ENCODE results near the gene HDAC4.

HDAC4 gene

DNA sequence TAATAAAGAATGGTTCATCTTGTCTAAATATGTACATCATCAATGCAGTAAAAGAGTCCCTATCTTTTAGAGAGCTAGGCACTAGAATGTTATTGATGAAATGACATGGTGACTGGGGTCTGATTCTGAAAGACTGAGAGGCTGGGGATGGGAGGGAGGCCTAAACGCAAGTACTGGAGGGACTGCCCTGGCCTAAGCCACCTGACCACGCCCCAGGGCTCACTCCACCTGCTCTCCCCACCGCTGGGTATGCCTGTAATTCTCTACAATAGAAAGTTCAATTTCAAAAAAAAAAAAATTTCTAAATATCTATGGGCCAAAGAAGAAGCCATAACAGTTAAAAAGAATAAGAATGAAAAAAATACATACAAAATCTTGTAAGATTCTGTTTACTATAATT lies 194.0 kb downstream of the HDAC4 start:
- no peaks in the 10 kb centered on the region for H3K27me3 Mint-ChIP-seq
- no peaks in the 10 kb centered on the region for H3K36me3 Mint-ChIP-seq (ENCODE audit: low read depth)
- H3K4me1 Mint-ChIP-seq (ENCODE audit: low read depth): peaks cover 39% of the 10 kb centered on the region
- no peaks in the 10 kb centered on the region for H3K9me3 Mint-ChIP-seq
- H3K4me3 Mint-ChIP-seq: no peak overlapping the region
- no peak overlapping the region for H3K27ac Mint-ChIP-seq

DNA sequence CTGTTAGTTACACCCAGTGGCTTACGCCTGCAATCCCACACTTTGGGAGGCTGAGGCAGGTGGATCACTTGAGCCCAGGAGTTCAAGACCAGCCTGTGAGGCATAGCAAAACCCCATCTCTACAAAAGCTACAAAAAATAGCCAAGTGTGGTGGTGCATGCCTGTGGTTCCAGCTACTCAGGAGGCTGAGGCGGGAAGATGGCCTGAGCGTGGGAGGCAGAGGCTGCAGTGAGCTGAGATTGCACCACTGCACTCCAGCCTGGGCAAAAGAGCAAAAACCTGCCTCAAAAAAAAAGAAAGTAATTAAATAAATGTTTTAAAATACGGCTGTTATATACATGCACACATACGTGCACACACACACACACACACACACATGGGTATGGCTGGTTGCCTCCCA lies 194.8 kb downstream of the HDAC4 start:
- Mint-ChIP-seq H3K4me1 (ENCODE audit: low read depth) (peaks cover 34% of the 10 kb centered on the region), H3K27me3 (no peaks in the 10 kb centered on the region), H3K36me3 (ENCODE audit: low read depth) (no peaks in the 10 kb centered on the region), H3K4me3 (no peak overlapping the region), H3K27ac (no peak overlapping the region), H3K9me3 (no peaks in the 10 kb centered on the region)

DNA sequence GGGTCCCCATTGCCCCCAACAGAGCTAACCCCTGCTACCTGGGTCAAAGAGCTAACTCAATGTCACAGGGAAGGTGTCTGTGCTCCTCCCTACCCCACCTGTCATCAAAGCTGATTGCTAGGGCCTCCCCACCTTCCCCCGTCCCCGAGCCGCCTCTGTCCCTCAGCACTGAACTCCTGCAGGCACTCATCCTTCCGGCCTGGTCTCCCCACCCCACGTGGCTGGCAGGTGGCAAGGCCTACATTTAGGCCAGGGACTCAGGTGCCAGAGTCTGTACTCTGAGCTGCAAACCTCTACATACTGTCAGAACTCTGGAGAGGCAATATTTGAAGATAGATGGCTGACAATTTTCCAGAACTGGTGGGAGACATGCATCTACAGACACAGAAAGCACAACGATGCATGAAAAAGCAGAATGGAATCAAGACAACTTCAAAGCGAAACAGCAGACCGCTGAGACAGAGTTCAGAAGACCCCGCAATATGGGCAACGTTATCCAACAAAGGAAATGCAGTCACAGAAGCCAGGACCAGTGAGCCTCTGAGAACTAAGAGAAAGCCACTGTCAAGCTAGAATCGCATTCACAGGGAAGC lies 195.8 kb downstream of the HDAC4 start:
- Mint-ChIP-seq H3K4me3 (no peak overlapping the region), H3K4me1 (ENCODE audit: low read depth) (peaks cover 33% of the 10 kb centered on the region), H3K27me3 (no peaks in the 10 kb centered on the region), H3K36me3 (ENCODE audit: low read depth) (no peaks in the 10 kb centered on the region), H3K9me3 (no peaks in the 10 kb centered on the region), H3K27ac (peak overlapping the region; percentile 61)

DNA sequence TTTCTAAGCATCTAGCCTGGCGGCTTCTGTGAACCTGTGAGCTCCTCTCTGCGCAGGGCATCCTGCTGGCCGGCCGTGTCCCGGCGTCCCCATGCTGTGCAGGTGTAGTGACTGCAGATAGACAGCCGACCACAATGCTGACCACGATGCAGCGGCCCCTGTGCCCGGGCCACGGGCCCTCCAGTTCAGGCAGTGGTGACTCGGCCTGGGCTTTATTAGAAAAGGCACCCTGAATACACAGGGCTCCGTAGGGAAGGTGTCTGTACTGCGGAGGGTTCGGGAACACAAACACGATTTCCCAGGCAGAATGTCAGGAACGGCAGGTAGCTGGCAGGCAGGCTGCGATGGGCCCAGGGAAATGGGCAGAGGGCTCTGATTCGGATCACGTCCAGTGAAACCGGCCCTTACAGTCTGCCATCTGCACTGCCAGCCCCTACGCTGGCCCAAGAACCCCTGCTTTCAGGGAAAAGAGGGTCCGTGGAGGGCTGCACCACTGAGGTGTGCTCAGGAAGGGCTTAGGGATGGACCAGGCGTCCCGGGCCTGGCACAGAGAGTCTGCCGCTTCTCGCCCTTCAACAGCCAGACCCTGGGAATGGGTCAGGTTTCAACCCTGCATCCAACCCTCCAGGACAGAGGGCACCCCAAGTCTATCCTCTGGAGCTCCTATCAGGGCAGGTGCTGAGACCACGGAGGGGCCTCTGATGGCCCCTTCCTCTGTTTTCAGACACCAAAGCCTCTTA lies 196.5 kb downstream of the HDAC4 start:
- no peak overlapping the region for H3K27ac Mint-ChIP-seq
- no peak overlapping the region for H3K4me3 Mint-ChIP-seq
- peaks cover 31% of the 10 kb centered on the region for H3K4me1 Mint-ChIP-seq (ENCODE audit: low read depth)
- H3K9me3 Mint-ChIP-seq: no peaks in the 10 kb centered on the region
- H3K27me3 Mint-ChIP-seq: no peaks in the 10 kb centered on the region
- no peaks in the 10 kb centered on the region for H3K36me3 Mint-ChIP-seq (ENCODE audit: low read depth)

DNA sequence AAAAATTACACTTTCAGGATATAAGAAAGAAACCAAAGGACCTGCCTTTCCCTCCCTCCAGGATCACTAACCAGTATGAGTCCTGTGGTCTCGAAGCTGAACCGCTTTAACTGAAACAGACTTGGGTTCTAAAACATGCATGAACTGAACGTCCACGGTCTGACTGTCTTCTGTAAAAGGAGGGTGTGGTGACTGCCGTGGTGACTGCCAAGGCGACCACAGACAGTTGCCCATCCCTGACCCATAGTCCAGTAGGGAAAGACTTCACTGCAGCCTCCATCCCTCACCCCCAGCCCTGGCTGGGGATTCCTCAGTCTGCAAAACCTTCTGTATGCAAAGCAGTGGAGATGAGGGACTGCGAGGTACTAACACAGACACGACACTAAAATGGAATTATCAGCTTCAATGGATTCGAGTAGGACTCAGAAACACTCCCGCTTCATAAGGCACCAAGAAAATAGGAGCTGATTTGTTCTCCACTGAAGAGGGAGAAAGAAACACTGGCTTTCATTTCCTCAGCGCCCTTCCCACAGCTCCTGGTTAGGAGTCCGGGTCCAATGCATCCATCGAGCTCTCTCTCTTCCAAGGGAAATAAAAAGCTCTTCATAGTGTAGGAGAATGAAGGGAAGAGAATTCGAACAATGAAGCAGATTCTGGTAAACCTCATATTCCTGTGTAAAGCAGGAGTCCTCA lies 197.2 kb downstream of the HDAC4 start:
- Mint-ChIP-seq H3K9me3 (no peaks in the 10 kb centered on the region), H3K36me3 (ENCODE audit: low read depth) (no peaks in the 10 kb centered on the region), H3K27ac (no peak overlapping the region), H3K4me1 (ENCODE audit: low read depth) (peaks cover 31% of the 10 kb centered on the region), H3K27me3 (no peaks in the 10 kb centered on the region), H3K4me3 (no peak overlapping the region)

DNA sequence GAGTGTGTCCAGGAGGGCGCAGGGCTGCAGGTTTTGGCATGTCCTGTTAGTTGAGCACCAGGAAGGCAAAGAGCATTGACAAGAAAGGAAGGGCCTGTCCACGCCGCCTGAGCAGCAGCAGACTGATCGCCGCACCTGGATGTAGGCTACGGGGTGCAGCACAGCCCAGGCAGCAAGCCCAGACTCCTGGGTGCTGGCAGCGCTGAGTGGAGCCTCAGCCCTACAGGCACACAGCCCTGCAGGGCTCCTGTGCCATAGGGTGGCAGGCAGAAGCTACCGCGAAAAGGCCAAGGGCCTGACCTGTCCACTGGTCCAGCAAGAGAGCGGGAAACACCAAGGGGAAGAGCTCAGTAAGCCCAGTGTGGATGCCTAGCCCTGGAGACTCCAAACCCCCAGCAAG lies 198.0 kb downstream of the HDAC4 start:
- peaks cover 31% of the 10 kb centered on the region for H3K4me1 Mint-ChIP-seq (ENCODE audit: low read depth)
- H3K27ac Mint-ChIP-seq: no peak overlapping the region
- H3K9me3 Mint-ChIP-seq: no peaks in the 10 kb centered on the region
- H3K27me3 Mint-ChIP-seq: no peaks in the 10 kb centered on the region
- H3K36me3 Mint-ChIP-seq (ENCODE audit: low read depth): peaks cover 3% of the 10 kb centered on the region
- H3K4me3 Mint-ChIP-seq: no peak overlapping the region

DNA sequence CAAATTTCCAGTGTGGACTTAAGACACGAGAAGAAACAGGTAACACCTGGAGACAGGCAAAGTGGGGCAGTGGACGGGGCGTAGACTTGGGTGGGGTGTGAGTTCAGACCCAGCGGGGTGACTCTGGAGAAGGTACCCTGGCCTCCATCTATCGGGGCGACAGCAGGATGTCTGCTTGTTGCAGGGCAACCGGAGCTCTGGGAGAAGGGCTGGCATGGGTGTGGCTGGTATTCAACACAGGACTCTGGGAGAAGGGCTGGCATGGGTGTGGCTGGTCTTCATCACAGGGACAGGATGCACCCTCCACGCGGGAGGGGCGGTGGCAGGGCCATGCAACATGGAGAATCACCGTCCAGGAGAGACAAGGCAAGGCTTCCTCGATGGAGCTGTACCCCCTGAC lies 198.5 kb downstream of the HDAC4 start:
- H3K27ac Mint-ChIP-seq: no peak overlapping the region
- no peaks in the 10 kb centered on the region for H3K27me3 Mint-ChIP-seq
- no peak overlapping the region for H3K4me3 Mint-ChIP-seq
- H3K9me3 Mint-ChIP-seq: no peaks in the 10 kb centered on the region
- peaks cover 7% of the 10 kb centered on the region for H3K36me3 Mint-ChIP-seq (ENCODE audit: low read depth)
- peaks cover 34% of the 10 kb centered on the region for H3K4me1 Mint-ChIP-seq (ENCODE audit: low read depth)

DNA sequence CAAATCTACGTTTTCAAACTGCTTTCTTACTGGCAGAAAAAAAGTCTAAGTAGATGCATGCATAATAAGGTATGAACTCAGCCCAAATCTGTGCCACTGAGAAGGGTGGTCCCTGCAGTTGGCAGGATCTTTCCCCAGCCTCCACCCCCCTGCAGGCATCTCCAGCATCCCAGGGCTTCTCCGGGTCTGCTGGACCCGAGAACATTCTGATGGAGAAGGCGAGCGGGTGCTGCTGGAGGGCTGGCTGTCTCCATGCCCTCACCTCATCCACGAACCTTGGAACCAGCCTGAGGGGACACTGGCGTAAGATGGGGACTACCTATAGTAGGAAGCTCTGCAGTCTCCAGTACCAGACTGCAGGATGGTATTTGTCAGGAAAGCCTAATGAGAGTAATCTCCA lies 198.9 kb downstream of the HDAC4 start:
- Mint-ChIP-seq H3K9me3 (no peaks in the 10 kb centered on the region), H3K27ac (no peak overlapping the region), H3K36me3 (ENCODE audit: low read depth) (peaks cover 12% of the 10 kb centered on the region), H3K4me3 (no peak overlapping the region), H3K4me1 (ENCODE audit: low read depth) (peaks cover 34% of the 10 kb centered on the region), H3K27me3 (no peaks in the 10 kb centered on the region)

DNA sequence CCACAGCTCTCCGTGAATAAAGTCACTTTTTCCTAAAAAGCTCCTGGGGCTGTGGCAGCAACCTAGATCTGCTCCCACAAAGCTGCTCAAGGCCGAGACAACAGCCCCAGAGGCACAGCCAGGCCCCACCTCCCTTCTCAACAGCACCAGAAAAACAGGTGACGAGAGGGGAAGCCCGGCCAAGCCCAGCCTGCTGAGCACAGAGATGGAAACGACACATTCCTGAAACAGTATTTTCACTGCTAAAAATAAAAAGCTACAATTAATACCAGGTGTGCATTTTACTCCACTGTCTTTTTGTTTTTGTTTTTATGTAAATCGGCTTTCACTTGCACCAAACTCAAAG lies 199.3 kb downstream of the HDAC4 start:
- peaks cover 12% of the 10 kb centered on the region for H3K36me3 Mint-ChIP-seq (ENCODE audit: low read depth)
- peaks cover 33% of the 10 kb centered on the region for H3K4me1 Mint-ChIP-seq (ENCODE audit: low read depth)
- no peaks in the 10 kb centered on the region for H3K9me3 Mint-ChIP-seq
- no peak overlapping the region for H3K4me3 Mint-ChIP-seq
- no peaks in the 10 kb centered on the region for H3K27me3 Mint-ChIP-seq
- H3K27ac Mint-ChIP-seq: no peak overlapping the region

DNA sequence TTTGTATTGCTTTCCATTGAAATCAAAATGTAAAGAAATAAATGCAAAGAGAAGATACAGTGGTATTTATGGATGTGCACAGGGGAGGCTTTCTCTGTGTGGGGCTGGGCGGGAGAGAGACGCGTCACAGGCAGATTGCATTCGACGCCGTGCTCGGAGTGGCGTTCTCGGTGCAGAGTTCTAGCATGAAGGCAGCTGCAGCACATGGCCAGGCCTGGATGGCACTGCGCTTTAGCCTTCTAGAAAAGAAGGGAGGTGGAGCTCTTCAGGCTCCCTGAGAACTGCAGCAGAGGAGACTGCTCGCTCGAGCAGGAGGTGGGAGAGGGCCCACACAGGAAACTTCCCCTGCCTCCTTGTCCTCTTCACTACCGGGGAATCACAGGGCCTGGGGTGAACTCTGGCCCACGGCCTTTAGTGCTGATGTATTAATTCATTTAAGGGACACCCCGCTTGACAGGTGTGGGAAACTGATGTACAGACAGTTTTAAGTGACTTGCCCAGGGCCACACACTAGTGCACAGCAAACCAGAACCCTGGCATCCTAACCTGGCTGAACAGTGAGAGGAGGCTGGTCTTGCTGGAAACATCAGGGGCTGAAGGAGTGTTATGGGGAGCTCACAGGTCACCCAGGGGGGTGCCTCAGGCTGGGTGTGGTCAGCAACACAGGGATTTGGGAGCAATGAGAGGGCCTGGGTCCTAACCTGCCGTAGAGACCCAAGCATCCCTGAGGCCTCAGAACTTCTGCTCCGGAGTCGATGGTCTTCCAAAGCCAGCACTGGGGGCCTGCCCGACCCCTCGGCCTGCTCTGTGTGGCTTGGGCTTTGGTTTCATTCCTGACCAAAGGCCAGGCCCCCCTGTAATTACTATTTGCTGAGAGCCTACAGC lies 199.9 kb downstream of the HDAC4 start:
- Mint-ChIP-seq H3K27ac (no peak overlapping the region), H3K4me1 (ENCODE audit: low read depth) (peaks cover 29% of the 10 kb centered on the region), H3K4me3 (no peak overlapping the region), H3K36me3 (ENCODE audit: low read depth) (peaks cover 12% of the 10 kb centered on the region), H3K27me3 (no peaks in the 10 kb centered on the region), H3K9me3 (no peaks in the 10 kb centered on the region)

DNA sequence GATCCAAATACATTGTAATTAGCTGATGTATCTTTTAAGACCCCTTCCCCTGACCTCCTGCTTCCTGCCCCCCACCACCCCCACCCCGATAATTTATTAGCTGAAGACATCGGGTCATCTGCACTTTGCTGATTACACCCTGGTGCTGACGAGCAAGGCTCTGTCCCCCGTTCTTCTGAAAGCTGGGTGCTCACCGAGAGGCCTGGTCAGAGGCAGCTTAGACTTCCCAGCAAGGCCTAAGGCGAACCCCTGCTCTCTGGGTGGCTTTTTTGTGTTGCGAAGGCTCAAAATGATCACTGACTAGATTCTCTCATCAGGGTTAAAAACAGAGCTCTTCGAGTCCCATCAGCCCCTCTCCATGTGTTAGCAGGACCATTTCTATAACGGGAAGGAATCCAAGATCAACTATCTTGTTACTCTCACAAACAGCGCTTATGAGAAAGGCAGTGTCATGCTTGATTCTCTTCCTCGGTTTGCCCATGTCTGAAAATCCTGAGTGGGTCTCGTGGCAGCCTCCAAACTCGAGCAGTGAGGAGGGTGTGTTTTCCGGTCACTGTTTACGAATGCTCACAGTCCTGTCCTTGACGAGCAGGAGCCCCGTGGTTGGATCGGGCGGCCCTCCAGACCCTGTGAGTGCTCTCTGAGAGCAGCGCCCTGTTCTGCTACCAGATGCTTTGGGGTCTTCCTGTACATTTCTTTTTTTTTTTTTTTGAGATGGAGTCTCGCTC lies 201.6 kb downstream of the HDAC4 start:
- peaks cover 12% of the 10 kb centered on the region for H3K36me3 Mint-ChIP-seq (ENCODE audit: low read depth)
- no peak overlapping the region for H3K27ac Mint-ChIP-seq
- peaks cover 19% of the 10 kb centered on the region for H3K4me1 Mint-ChIP-seq (ENCODE audit: low read depth)

DNA sequence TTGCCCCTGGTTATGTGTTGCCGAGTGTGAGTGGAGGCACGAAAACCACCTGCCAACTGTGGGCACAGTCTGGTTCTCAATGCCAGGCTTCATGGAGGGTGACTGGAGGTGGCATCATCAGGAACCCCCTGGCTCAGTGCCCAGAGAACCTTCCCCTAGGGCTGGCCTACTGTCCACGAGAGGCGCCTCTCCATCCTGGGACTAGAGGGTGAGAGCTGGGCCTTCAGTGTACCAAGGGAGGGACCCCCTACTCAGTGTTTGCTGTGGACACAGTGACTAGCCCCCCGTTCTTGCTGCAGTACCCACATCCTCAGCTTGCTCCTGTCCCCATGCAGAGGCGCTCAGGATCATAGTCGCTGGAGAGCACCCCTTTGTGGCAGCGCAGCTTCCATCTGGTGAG lies 202.6 kb downstream of the HDAC4 start:
- Mint-ChIP-seq H3K27ac (no peak overlapping the region), H3K4me1 (ENCODE audit: low read depth) (peaks cover 17% of the 10 kb centered on the region)

More for the DNA sequence above, 201.6 kb downstream of the HDAC4 start:
- Mint-ChIP-seq H3K4me3 (no peak overlapping the region), H3K9me3 (no peaks in the 10 kb centered on the region), H3K27me3 (no peaks in the 10 kb centered on the region)

DNA sequence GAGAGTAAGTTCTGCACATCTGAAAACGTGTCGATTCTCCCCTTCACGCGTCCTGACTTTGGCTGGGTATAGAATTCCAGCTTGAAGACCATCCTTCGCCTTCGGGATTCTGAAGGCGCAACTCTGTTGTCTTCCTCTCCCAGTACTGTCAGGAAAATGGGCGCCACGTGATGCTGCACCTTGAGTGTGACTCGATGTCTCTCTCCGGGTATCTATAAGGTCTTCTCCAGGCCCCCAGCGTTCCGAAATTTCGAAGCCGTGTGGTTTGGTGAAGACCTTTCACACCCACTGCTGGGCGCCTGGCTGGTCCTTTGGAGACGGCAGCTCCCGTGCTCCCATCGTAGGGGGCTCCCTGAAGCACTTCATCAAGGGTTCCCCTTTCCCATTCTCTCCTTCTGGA lies 203.7 kb downstream of the HDAC4 start:
- Mint-ChIP-seq H3K4me3 (no peak overlapping the region), H3K27me3 (no peaks in the 10 kb centered on the region), H3K9me3 (no peaks in the 10 kb centered on the region), H3K36me3 (ENCODE audit: low read depth) (peaks cover 12% of the 10 kb centered on the region), H3K27ac (no peak overlapping the region), H3K4me1 (ENCODE audit: low read depth) (peaks cover 14% of the 10 kb centered on the region)

More for the DNA sequence above, 202.6 kb downstream of the HDAC4 start:
- no peaks in the 10 kb centered on the region for H3K9me3 Mint-ChIP-seq
- H3K4me3 Mint-ChIP-seq: no peak overlapping the region
- peaks cover 12% of the 10 kb centered on the region for H3K36me3 Mint-ChIP-seq (ENCODE audit: low read depth)
- no peaks in the 10 kb centered on the region for H3K27me3 Mint-ChIP-seq

DNA sequence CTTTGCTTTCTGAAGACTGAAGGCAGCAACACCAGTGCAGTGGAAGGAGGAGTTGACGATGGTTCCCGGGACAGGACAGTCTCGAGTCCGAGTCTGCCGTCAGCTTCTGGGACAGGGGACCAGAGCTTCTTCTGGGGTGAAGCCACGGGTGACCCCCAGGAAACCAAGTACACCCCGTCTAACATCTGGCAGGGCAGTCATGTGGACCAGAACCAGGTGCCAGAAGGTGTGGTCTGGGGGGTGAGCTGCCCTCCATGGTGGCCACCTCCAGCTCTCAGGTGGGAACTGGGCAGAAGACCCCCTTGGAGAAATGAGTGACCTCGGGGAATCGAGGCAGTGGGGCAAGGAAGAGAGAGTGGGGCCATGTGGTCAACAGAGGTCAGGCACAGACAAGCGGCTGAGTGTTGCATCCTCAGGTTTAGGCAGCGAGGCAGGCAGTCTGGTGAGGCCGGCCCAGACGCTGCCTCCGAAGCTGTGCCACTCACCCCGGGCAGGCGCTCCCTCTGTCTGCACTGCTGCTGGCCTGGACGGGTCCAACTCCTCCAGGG lies 204.3 kb downstream of the HDAC4 start:
- no peaks in the 10 kb centered on the region for H3K27me3 Mint-ChIP-seq
- H3K27ac Mint-ChIP-seq: no peak overlapping the region
- H3K9me3 Mint-ChIP-seq: no peaks in the 10 kb centered on the region
- peaks cover 12% of the 10 kb centered on the region for H3K36me3 Mint-ChIP-seq (ENCODE audit: low read depth)
- no peak overlapping the region for H3K4me3 Mint-ChIP-seq
- peaks cover 12% of the 10 kb centered on the region for H3K4me1 Mint-ChIP-seq (ENCODE audit: low read depth)

Measured in stimulated activated naive CD8-positive, alpha-beta T cell treated with anti-CD3 and anti-CD28 coated beads, Interleukin-15, Interleukin-2, amounts not matched to agents 100 ng/mL and 50 ng/mL, for 24 hours (primary cell).